Activated CD4-positive, alpha-beta T cell treated with anti-CD3 and anti-CD28 coated beads for 4 hours (primary cell): ENCODE results near the gene LGALSL.
A peak's percentile ranks its signal among the peaks of the same experiment; 100 is the strongest.

Source experiments
- DNase-seq, 2 donors: peaks; one replicate each; pipeline ENCODE4 v3.0.0-alpha.2; 2020

LGALSL gene

DNA sequence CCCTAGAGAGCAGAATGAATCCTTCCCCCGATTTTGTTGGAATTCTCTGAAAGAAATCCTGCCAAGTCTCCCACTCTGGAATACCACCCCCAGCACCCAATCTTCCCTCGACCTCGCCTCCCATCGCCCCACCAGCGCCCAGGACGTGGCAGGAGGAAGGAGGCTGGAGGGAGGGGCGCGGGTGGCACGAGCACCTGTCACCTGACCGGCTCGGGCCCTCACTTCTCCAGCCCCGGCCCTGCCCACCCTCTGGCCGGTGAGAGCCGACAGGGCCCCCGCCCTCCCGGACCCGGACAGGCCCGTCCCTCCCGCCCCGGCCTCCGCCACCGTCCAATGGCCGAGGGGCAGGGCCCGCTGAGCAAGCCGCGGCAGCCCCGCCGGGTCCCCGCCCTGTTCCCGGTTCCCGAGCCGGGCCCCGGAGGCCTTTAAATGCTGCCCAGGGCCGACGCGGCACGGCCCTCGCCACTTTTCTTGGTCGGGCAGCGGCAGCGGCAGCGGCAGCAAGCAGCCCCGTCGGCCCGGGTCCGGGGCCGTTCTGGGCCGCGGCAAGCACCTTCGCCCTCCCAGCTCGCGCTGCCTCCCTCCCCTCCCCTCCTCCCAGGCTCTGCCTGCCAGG is at the start of gene LGALSL:
LGALSL (plus strand) TSS at position 393 of the 616 bp plus-strand sequence. CDS start 384 bp downstream, outside the sequence.
- DNase-seq: peak; percentile 3 to 9

DNA sequence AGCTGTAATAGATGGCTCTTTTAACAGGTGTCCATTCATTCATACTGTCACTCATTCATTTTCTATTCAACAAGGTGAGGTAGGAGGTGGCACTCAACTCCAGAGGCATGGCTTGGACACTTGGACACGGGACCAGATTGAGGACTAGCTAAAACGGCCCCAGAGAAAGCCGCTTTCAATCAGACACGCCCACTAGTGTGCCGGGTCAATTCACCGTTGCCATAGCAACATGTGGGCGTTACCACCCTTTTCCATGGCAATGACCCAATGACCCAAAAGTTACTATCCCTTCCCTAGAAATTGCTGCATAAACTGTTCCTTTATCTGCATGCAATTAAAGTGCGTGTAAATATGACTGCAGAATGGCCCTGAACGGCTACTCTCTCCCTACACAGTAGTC is 49.2 kb upstream of the LGALSL start:
- no peak for DNase-seq

DNA sequence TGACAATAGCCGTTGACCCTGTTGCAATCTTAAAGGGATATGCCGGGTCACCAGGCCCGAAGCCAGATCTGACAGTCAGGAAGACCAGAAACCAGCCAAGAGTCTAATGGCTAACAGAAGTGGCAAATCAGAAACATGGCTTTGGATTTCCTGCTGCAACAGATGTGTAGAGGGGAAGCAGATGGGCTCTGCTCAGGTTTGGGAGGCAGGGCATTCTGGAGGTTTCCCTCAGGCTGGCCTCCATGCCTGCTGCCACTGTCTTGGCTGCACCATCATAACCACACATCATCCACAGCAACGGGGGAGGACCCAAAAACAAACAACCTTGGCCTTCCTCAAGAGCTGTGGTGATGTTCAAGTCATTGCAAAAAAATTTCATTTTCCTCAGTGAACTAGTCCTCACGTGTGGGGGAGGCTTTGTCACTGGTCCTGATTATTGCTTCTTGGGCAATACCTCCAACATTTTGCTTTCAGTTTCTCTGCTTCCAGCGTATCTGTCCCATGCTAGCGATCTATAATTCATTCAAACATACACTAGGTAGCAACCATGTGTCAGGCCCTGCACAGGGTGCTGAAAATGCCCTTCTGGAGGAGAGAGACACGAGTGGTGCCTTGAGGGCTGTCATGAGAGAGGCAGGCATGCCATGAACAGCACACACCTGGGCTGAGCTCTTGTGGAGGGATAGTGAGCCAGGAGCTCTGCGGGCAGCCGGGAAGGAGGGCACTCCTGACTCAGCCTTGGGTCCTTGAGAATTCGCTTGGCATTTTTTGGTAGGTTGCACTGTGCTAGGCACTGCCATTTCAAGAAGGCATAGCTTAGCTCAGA is 48.2 kb upstream of the LGALSL start:
- no peak for DNase-seq

DNA sequence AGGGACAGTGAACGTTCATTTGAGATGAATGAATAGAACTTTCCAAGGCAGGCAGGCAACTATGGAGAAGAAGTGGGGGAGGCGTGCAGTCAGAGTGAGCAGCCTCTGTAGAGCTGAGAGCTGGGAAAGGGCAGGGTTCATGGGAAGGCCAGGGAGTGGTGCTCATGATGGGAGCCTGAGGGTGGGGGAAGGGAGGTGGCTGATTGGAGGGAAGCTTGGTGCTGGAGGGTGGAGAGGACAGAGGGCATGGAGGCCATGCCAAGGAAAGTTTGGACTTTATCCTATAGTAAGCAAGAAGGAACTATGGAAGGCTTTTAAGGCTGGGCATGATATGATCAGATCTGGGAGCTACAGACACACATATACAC is 47.6 kb upstream of the LGALSL start:
- DNase-seq: no peak

DNA sequence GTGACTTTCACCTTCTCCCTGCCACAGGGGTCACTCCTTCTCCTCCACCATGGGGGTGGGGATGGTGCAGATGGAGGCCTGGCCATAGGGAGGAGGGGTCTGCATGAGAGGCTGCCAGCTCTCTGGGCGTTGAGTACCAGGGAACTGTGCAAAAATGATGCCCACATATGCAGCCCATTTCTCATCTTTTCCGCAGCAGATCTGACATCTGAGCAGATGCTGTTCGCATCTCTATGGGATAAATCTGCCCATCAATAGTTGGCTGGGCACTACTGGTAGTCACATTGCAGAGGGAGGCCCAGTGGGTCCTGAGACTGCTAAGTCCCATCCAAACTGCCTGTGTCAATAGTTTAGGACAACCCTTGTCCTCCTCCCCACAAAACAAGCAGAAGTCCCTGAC is 45.9 kb upstream of the LGALSL start:
- no peak for DNase-seq

DNA sequence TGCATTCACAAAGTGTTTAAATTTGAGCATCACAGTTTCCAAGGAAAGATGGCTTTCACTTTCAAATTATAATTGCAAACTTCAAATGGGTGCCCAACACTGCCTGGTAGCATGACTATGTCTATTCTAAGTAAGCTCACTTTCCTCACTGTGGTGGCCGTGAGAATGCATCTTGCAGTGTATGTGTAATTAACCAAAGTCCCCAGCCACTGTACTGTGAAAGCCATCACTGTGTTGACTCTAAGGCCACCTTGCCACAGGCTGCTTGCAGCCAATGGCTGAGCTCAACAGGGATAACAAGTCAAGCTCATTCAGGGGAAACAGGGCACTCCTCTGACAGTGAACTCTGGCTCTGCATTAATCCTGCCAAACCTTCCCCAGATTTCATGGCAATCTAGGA is 43.3 kb upstream of the LGALSL start:
- DNase-seq: no peak

DNA sequence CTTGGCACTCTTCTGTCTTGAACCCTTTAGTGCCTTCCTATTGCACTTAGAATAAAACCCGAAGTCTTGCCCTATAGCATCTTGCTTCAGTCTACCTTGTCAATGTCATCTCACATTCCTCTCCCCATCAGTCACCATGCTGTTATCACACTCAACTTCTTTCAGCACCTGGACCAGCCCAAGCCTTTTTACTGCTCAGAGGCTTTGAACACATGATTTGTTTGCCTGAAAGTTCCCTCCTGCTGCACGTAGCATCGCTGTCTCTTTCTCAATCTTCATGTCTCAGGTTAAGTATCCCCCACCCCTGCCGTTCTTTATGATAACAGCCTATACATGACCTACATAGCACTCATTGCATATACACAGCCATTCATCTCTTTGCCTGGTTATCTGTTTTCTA is 41.3 kb upstream of the LGALSL start:
- no peak for DNase-seq

DNA sequence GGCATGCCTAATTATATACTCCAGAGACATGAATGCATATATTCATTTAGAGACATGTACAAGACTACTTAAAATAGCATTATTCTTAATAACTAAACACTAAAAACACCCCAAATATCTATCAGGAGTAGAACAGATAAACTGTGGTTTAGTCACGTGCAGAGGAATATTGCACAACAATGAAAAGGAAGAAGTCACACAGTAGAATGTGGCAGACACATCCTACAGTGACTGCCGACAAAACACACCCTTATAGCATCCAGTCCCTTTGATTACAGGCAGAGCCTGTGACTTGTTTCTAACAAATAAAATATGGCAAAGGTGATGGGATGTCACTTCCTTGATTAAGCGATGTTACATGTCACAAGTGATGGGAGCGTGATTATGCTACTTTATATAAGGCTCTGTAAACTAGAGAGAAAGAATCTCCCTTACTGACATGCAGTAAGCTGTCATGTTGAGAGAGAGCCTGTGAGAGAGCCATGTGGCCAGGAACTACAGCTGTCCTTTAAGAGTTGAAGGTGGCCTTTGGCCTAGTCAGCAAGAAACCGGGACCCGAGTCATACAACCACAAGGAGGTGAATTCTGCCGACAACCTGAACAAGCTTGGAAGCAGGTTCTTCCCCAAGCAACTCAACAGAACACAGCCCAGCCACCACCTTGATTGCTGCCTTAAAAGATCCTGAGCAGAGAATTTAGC is 39.1 kb upstream of the LGALSL start:
- DNase-seq: no peak

DNA sequence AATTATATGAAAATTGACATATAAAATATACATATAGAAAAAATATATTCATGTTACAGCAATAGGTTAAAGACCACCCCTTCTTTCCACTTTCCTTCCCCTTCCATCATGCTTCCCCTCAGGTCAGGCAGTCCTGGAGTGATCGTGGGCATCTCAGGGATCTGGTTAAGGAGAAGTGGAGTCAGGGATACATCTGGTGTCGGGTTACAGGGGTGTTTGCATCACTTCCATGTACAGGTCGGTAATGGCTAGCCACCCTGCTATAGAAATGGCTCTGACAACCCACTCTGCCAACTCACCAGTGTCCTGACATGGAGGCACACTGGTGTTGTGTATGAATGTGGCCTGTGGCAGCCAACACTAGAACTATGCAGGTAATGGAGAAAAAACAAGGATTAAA is 36.3 kb upstream of the LGALSL start:
- no peak for DNase-seq

DNA sequence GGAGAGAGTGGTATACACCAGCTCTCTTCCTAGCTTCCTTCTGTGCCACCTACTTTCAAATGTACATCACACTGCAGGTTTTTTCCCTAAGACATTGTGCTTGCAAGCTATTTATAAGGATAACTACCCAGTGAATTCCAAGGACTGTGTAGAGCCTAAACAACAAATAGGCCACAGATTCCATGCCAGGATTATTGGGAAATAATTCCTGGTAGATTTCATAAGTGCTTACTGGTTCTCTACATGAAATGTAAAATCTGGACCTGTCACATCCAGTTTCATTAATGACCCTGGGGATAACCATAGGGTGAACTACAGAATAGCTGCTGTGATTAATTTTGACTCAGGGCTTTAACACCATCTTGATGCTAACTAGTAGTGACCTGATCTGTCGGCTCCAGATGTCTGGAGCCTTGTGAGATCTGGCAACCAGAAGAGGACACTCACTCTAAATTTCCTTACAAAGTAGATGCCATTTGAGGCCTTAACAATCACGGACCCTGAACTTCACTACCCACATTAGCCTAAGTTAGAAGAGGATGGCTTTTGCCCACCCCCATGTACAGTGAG is 34.3 kb upstream of the LGALSL start:
- no peak for DNase-seq

DNA sequence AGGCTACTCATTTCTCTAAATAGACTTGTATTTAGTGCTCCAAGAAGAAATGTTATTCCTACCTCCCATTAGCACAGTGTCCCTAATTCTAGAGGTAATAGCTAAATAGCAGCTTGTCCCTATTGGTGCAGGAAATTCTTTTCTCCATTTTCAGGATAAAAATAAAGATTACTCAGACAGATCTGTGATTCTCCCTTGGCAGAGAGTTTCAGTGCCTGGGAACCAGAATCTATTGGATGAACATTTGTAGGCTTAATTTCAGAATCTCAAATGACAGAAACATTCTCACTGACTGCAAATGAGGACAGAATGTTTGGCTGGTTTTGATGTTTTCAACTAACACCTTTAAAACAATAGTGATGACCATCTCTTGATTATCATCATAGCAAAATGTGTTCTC is 33.3 kb upstream of the LGALSL start:
- DNase-seq: no peak

DNA sequence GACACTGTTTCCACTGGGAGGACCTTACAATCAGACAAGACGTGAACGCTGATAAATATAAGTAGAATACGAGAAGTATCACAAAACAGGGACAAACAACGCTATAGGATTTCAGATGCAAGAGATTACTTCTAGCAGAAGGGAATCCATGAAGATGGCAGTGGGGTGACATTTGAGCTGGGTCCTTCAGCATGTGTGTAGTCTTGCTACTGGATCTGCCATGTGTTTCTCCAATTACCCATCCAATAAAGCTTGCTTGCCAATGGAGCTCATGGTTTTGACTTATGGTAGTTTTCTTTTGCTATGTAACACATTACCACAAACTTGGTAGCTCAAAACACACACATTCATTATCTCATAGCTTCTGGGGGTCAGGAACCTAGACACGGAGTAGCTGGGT is 32.8 kb upstream of the LGALSL start:
- no peak for DNase-seq

DNA sequence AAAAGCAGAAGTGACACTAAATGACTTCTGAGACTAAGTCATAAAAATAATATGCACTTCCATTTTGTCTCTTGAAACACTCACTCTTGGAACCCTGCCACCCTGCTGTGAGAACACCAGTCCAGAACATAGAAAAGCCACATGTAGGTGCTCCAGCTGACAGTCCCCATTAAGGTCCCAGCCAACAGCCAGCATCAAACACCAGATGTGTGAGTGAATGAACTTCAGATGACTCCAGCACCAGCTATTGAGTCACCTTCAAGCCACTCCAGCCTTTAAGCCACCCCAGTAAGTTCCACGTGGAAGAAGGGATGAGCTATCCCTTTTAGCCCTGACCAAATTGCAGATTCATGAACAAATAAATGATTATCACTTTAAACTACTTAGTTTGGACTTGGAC is 31.5 kb upstream of the LGALSL start:
- no peak for DNase-seq

DNA sequence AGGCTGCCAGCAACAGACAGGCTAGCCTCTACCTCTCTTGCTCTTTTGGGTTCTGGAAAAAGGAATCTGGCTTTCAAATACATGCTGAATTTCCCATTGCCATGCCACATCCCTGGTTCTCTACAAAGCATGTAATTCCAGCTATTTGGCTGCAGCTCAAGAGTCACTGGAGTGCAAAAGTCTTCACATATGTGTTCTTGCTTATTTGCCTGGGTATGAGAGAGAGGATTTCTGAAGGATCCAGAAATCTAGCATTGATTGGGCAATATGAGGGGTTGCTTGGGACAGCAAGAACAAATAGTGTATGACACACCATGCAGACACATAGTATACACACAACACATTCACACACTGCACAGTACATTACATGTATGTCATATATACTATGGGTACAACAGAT is 30.7 kb upstream of the LGALSL start:
- DNase-seq: no peak

DNA sequence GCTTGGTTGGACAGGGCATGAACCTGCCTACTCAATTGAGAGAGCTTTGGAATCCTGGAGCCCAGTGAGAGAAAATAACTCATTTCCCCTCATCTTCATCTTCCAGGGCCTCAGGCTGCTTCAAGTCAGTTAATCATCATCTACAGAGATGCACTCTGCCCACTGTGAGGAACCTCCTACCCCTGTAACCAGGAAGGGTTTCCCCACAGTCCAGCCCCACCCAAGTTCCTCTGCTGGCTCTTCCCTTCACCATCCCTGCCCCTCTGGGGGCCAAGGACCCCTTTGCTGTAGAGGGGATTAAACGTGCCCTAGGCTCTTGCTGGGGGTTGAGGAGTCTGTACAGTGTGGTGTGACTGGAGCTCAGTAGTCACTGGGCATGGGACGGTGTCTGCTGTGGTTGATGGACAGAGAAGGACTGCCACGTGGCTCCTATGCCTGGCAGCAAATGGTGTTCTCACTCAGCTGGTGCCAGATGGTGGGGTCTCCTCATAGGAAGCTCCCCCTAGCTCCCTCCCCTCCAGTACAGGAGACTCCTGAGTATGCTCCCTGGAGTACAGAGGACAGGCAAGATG is 29.5 kb upstream of the LGALSL start:
- DNase-seq: no peak

DNA sequence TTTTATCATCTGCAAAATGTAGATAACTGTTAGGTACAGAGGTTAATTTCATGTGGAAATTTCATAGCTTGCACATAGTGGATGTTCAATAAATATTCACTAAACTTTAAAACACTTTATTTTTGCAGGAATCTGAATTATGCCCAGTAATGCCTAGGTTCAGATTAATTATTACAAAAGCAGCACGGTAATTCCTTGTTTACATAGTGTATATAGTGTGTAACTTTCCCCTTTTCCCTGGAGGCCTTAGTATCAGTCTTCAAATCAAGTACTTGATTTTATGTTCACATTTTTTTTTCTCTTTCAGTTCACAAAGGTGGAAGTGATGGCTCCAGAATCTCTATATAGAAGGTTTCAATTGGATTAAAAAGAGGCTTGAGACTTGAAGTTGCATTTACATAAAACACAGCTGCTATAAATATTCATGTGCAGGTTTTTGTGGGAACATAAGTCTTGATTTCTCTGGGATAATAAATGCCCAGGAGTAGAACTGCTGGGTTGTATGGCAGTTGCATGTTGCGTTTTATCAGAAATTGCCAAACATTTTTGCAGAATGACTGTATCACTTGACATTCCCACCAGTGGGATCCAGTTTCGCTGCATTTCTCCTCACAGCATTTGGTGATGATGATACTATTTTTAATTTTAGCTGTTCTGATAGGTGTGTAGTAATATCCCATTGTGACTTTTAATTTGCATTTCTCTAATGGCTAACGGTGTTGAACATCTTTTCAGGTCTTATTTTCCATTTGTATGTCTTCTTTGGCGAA is 27.6 kb upstream of the LGALSL start:
- DNase-seq: no peak

DNA sequence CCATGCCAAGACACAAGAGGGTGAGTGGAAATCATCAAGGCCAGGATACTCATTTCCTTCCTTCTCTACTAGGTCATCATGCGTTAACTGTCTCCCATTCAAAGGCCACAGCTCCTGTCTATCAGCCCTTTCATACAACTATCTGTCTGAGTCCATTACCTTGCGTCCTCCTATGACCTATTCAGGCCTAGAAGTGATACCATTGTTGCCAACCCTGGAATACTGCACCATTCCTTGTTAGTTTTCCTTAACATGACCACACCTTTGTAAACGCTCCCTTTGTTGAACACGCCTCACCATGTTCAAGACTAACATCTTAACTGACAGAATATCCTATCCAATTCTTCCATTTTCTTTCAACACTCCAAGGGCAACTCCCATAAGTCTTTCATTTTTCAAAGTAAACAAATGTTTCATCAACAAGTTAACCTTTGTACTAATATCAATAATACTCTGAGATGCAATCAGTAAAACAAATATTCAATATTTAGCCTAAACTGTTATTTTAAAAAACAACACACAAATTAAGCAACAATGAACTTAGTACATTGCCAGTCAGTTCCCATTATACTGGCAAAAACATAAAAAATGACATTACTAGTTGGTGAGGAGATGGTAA is 19.8 kb upstream of the LGALSL start:
- DNase-seq: no peak

DNA sequence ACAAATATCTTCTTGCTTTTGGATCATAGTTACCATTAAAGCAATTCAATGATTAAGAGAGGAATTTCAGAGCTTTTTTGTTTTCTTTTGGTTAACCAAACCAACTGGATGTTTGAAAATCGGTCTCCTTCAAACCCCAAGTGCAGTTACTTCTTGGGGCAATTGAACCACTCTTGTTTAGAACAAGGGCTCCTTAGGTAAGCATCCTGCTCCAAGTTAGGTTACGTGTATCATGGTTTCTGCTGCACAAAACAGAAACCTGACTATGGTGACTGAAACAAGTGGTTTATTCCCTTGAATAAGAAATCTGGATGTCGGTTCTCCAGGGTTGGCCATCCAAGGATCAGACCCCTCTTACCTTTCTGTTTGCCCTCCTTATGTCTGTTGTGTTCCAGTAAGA is 16.1 kb upstream of the LGALSL start:
- no peak for DNase-seq

DNA sequence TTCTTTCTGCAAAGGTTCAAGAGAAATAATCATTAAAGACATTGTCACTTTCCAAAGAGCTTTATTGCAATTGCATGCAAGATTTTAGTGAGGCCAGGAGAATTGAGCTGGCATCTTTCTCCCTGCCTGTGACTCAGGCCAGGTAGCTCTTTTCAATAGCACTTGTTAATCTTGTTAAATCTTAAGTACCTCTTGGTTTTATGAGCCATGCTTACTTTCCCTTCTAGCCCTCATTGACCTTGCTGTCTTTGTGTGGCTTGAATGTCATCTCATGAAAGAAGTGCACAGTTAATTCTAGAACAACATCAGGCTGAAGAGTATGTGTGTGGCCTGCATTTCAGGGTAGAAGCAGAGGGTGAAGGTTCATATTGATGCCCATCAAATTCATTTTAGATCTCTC is 14.8 kb upstream of the LGALSL start:
- no peak for DNase-seq

DNA sequence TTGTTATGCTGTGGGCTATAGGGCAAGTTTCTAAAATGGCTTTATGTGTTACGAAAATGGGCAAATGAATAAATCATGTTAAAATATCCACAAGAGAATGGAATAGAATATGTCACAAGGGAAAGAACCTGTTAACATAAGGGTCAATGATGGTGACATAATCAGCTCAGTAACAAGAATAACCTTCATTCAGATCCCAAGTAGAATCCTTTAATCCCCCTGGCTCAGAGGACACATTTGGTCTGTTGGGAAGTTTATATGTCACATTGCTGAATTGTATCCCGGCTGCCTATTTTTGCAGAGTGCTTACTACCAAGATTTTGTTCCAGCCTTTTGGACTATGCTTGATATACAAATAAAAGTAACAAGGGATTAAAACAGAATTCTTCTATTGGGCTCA is 13.1 kb upstream of the LGALSL start:
- no peak for DNase-seq

DNA sequence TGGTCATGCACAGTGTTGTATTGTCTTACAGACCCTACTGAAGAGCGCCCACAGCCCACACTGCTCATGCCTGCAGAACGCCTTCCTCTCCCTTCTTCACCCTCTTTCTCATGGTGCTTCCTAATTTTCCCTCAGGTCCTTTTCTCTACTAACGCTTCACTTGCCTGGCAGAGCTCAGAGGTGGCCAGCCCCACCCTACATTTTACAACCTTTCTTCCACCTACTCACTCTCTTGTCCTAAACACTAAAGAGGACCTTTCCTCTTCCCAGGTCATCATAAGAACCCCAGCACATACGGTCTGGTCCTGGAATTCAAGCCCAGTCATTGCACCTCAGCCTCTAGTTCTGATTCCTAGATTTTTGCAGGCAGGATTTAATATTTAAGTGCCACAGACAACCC is 11.7 kb upstream of the LGALSL start:
- DNase-seq: no peak

DNA sequence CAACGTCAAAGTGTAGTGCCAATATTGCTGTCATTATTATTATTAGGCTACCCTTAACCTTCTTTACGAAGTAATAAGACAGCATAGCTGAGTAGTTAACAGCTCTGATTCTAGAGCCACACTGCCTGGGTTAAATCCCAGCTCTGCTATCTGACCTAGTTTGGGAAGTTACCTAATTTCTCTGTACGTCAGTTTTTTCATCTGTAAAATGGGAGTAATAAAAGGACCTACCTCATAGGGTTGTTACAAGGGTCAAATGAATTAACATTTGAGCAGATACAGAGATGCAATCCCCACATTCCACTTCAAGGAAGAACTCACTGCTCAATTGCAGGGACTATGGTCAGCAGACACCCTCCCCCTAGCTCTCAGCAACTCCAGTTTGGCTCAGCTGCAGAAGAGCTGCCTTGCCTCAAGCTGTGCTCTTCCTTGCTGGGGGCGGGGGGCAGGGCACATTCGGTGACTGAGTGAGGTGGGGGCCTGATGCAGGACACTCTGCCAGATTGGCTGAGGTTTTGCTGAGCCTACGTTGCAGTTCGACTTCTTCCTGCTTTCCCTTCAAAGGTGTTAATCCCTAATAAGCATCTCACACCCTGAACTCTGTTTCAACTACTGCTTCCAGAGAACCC is 11.0 kb upstream of the LGALSL start:
- DNase-seq: no peak
